GM19240 (cell line): ENCODE data around the gene PGS1.

Experiments
- DNase-seq: peaks from one replicate; pipeline ENCODE4 v3.0.0; 2011; ENCODE audit warnings: low spot score; ENCODE audit not compliant: insufficient read length

Gene PGS1

DNA sequence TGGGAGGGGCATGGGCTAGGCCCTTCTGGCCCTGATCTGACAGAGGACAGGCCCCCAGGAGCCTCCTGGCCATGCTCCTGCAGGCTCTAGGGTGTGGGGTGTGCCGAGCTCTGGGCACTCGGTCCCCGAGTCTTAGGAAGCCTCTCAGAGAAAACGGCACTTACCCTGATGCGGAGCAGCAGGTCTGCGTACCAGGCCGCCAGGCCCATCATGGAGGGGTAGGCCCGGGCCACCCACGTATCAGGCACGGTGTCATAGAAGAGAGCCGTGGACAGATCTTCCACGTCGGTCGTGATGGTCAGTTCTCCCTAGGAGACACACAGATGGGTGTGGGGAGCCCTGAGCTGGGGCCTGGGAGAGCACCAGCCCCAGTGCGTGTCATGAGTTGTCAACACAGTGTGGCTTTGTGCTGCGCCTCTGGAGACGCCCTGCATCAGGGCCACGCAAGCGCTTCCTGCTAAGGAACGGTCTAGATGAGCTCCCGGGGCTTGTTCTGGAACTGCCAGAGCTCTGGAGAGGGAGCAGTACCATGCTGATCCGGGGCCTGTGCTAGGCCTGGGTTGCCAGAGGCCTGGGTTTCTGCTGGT lies 47.9 kb downstream of the PGS1 start:
- no peak for DNase-seq

DNA sequence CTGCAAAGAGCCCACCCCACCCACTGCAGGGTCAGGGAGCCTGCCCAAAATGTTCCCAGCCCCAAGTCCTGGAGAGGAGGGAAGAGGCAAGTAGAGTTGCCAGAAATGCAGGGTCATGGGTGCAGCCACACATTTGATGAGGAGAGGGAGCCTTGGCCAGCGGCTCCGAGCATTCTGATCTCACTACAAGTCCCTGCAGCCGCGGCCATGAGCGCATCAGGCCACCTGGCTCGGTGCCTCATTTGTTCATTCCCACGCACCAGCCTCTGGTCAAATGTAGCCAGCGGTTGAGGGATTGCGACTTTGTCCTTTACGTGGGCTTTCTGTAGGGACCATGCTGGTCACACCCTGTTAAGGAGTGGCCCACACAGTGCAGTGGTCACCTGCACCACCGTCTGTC lies 48.7 kb downstream of the PGS1 start:
- DNase-seq = no peak

DNA sequence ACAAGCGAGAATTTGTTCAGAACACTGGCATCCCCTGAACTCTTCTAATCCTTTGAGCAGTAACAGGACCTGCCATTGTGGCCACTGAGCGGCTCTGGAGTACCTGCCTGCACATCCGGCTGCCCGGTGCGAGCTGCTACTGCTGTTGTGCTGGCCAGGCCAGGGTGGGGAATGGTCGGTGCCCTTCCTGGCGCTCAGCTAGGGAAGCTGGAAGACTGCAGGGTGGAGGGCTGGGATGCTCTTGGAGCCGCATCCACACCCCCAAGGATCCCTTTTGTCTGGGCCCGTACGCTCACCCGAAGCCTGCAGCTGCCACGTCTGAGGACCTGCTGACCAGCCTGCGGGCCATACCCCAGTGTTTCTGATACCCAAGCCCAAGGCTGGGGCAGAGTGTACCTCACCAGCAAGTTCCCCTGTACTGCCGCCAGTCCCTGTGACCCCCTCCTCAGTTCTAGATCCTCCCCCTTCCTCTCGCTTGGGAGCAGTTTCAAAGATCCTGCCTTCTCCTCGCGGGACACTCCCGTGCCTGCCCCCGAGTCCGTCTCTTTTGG lies 49.7 kb downstream of the PGS1 start:
- DNase-seq = no peak

DNA sequence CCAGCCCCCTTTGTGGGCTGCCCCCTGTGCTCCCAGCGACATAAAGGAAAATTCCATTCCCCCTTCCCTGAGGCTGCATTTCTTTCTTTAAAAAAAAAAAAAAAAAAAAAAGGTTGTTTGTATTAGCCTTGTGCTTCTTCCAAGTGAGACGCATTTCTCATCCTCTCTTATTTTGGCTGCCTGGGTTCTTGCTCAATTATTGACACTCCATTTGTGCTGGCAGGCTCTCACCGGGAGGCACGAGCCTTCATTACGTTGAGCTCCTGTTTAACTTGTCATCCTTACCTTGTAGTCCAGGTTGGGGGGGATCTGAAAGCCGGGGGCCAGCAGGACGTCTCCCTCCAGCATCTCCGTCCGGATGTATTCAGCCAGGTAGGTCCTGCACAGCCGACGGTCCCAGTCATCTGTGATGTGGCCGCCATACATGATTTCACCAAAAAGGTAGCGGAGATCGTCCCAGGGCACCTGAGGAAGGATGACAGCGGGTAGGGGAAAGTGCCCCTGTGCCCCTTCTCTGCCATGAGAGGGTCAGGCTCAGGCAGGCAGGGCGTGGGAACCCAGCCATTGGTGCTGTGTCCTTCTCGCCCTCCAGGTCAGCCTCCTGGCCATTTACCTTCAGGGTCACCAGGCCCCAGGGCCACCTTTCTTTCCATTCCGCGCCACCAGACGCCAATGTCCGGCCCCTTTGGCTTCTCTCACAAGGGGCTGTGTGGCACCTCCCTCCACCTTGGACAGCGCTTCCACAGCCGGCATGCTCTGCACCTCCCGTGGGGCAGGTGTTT lies 50.6 kb downstream of the PGS1 start:
- DNase-seq = no peak

DNA sequence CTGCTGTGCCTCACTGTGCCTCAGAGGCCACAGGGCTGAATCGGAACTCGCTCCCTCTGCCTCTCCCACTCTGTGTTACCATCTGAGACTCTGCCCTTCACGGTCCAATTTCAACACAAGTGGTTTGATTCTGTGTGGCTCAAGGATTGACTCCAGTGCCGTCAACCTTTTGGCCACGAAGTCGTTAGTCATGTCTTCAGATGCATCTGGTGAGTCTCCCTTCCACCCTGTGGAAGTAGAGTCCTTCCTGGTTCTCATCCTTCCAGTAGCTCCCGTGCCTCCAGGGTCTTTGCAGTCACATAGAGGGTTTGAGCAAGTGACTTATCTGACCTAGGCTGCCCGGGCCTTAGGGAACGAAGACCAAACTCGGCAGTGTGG lies 51.2 kb downstream of the PGS1 start:
- no peak for DNase-seq

DNA sequence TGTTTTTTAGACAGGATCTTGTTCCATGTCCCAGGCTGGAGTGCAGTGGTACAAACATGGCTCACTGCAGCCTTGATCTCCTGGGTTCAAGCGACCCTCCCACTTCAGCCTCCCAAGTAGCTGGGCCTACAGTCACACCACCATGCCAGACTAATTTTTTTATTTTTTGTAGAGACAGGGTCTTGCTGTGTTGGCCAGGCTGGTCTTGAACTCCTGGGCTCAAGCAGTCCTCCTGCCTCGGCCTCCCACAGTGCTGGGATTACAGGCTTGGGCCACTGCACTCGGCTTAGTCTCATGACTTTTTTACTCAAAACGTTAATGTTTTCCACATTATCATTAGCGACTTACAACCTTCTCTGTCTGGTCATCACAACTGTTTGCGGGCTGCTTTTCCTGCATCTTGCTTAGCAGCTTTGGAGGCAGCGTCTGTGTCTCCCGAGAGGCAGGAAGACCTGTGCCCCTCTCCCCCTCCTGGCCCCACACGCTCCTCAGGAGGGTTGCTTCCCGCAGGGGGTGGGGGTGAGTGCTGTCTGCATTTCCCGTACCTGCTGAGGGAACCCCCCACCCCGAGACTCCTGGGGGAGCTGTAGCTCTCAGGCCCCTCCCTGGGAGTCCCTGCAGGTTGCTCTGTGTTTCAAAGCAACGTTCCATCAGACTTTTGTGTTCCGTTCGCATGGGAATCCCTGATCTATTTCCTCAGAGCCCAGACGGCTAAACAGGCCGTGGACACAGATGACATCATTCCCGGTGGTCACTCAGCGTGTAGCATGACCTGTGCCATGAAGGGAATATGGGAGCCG lies 52.6 kb downstream of the PGS1 start:
- DNase-seq = no peak

DNA sequence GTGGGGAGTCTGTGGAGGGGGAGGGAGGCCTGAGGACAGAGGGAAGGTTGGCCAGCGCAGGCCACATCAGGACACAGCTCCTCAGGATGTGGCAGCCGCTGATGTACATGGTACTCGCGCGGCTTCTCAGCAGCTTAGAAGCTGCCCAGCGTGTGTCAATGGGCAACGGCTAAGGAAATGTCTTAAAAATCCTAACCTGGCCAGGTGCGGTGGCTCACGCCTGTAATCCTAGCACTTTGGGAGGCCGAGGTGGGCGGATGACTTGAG lies 53.2 kb downstream of the PGS1 start:
- no peak for DNase-seq

DNA sequence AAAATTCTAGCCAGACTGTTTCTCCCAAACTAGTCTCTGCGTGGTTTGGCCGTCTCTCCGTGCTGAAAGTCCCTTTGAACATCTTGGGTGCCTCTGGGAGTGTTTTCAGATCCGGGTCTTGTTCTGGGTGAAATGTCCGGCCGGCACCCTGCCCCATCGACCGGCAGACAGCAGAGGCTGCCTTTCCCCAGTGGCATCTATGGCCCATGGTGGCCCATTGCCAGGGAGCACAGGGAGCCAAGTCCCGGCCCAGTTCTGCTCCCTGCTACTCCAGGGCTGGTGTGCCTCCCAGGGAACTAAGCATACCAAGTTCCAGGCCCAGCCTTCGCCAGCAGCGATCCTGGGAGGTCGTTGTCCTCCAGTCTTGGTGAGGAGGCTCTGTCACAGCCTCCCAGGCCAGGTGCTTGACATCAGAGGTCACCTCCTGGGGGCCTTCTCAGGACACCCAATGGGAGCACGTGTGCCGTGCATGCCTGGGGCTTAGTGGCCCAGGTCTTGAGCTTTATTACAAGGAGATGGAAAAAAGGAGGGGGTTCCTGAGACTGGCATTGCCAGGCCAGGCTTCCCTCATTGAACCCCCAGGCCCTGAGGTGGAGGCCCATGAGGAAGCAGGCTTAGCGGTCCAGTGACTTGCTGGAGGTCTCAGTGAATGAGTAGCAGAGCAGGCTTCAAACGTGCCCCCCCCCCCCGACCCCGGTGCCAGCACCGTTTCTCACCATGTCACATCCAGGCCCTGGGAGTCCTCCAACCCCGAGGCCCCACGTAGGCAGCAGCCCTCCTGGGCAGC lies 54.0 kb downstream of the PGS1 start:
- no peak for DNase-seq

DNA sequence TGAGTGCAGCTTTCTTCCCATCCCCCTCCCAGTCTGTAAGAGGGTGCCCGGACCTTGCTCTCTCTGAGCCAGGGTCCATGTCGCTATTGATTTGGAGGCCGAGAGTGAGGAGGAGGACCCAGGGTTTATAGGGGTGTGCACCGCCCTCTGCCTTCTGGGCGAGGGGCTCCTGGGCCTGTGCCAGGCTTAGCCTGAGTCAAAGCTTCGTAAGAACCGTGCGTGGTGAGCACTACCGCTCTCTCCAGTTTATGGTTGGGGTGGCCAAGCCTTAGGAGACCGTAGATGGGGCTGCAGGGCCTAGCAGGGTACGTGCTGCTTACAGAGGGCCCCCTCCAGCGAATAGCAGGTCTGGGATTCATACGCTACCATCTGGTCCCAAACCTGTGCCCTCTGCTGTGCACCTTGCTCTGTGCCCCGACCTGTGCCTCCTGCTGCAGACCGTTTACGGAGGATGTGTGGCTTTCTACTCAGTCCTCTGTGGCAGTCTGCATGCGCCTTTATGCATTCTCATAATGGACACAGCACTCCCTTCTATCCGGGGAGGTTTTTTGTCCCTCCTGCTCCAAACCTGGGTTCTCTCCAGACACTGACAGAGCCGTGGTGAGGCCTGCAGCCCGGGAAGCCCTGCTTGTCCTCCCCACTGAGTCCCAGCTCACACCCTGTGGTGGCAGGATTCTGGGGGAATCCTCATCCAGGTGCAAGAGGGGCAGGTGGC lies 54.7 kb downstream of the PGS1 start:
- DNase-seq = no peak

DNA sequence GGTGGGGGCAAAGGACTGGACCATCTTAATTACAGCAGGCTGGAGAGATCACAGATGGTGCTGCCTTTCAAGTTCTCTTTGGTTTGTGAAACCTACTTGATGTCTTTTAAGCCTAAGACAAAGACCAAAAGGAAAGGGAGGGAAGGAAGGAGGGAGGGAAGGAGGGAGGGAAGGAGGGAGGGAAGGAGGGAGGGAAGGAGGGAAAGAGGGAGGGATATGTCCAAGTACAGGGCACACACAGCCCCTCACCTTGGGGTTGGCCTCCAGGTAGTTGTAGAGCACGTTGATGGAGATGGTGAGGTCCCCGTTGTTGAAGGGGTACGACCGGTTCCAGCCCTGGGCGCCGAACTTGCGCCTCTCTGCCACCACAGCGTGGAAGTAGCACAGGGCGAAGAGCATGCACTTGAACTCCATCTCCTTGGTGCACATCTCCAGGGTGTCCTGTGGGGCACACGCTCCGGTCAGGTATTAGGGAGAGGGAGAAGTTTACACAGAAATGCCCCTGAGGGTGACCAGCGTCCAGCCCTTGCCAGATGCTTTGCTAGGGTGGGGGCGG lies 55.4 kb downstream of the PGS1 start:
- DNase-seq = no peak

DNA sequence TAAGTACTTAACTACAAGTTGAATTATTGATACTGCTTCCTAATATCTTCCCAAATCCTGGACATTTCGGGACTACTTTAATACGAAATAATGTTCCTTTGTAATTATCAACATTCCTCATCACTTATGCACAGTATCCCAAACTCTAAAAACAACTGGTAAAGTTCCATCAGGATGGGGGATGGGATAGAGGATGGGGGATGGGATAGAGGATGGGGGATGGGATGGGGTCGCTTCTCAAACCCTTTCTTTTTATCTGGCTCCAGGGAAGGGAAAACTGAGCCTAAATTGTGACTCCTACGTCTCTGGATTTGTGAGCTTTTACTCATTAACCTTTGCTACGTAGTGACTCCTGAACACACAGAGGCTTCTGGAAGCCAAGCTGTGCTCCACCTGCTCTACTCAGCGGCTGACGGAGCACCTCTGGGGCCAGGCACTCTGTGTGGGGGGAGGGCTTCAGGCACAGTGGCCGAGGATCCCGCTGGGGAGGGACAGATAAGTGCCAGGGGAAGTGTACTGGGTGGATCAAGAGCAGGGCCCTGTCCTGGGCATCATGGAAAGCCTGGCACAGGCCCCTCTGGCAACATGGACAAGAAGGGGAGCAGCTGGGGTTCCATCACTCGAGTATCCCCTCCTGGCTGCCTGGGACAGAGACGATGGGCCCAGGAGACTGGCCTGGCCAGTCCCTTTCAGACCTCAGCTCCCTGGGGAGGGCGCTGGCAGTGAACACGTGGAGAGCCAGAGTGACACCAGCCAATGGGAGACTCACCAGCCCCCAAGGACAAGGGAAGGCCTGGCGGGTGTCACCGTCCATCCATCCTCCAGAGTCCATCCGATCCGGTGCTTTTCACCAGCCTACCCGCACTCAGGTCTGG lies 56.2 kb downstream of the PGS1 start:
- DNase-seq = no peak

DNA sequence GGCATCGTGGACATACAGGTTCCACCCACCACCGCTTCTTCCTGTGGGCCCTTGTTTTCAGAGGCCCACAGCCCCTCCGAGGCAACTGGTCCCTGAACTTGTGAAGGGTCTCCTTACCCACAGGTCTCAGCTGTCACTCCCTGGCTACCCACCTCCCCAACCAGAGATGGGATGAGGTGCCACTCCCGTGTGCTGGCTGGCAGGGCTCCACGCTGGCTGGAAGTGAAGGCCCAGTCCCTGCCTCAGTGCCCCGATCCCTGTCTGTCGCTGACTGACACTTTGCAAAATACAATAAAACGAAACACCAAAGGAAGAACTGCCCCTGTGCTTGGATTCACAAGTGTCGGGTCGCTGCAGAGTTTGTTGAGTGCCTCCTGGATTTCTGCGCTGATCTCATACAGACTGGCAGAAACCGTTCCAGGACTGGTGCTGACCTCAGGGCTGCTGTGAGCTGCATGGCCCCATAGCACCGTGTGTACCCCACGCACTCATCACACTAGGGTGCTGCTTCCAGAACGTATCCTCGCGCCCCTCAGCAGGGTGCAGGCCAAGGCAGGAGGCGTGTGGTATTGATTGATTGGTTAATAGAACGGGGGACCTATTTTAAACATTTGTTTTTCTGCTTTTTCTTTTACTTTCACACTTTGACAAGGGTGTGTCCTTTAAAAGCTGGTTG lies 57.0 kb downstream of the PGS1 start:
- DNase-seq = no peak

DNA sequence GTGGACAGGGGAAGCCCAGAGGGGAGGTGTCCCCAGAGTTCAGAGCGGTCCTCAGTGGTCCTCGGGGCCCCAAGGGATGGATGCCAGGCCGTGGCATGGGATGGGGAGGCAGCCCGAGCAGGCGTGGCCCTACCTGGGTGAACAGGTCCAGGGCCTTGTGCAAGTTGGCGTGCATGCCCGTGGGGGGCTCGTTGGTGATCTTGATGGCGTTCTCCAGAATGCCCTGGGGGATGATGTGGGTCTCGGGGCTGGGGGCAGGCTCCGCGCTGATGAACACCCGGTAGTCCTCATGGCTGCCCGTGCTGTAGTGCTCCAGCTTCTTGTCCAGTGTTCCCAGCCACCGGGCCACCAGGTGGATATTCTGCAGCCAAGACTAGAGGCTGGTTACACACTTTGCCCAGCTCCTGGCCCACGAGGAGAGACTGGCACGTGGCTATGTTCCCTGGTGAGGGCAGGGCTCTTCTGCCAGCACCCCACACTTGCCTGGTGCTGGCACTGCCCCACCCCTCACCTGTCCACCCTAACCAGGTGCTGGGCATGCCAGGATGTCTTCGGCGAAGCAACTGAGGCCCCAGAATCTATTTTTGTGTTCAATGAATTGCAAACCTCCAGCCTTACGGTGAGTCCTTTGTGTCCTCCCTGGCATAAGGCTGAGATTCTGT lies 59.2 kb downstream of the PGS1 start:
- no peak for DNase-seq

DNA sequence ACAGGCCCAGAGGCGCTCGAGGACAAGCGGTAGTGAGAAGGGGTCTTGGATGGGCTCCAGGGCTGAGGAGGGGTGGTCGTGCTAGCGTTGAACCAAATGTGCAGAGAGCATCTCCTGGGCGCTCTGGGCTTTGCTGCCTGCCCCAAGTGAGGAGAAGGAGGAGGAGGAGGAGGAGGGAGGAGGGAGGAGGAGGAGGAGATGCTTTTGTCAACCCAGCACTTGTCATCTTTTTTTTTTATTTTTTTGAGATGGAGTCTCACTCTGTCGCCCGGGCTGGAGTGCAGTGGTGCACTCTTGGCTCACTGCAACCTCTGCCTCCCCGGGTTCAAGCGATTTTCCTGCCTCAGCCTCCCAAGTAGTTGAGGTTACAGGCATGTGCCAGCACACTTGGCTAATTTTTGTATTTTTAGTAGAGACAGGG lies 59.8 kb downstream of the PGS1 start:
- no peak for DNase-seq

DNA sequence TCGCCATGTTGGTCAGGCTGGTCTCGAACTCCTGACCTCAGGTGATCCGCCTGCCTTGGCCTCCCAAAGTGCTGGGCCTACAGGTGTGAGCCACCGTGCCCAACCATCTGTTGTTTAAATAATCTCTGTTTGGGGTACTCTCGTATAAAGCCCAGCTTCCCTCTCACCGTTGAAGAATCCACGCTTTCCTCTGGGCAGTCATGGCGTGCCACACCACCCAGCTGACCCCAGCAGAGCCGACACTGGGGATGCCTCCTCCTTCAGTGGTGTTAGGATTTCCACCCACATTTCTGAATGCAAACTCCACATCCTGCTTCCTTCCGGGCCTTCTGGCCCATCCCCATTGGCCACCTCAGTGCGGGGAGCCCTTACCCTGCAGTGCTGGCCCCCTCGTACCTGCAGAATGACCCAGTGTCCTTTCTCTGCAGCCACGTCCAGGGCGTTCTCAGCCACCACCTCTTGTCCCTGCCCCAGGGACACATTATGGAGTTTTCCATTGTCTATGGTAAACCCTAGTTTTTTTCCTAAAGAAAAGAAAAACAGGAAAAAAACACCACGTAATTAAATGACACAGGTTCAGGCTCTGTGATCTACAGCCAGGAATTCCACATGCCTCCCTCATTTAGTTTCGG lies 60.4 kb downstream of the PGS1 start:
- DNase-seq = no peak

DNA sequence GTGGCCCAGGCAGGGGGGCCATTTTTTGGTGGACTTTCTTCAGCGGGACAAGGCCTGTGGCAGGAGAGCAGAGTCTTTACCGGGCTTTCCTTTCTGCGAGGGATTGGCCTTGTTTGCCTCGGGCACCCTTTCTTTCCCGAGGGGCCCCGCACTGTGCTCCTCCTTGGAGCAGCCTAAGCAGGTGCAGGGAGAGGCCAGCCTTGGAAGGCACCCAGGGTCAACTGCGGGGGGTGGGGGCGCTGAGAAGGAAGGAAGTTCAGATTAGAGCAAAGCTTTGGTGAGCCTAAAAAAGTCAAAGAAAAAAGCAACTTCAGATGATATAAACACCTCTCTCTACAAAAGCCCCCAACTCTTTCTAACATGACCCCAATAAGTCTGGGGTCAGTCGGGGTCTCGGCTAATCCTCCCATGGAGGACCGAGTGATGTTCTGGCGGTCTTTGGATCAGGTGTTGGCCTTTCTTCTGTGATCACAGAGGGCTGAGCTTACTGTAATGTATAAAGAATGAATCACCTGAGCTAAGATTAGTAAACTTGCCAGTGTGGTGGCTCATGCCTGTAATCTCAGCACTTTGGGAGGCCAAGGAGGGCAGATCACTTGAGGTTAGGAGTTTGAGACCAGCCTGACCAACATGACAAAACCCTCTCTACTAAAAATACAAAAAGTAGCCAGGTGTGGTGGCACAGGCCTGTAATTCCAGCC lies 63.0 kb downstream of the PGS1 start:
- no peak for DNase-seq

DNA sequence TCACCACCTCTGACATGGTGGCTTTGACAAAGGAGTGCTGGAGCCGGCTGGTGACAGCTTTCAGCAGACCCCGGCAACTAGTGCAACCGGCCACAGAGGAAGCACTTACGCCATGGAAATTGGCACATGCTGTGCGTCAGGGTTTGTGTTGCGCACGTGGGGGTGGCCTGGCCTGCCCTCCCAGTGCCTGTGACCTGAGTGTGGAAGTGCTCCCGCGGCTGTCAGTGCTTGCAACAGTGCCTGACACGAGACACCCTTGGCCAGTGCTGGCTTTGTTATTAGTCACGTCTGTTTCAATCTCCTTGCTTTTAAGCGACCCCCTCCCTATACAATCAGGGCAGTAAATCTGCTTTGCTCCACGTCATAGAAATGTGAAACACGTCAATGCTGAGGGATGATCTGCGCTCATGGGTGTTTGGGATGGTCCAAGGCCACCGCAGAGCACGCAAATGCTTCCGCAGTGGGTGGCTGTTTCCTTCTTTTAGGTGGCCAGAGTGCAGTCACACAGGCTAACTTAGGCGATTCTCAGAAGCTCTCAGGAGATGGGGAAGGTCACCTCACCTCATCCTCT lies 64.3 kb downstream of the PGS1 start:
- no peak for DNase-seq
